Activated CD4-positive, alpha-beta T cell treated with anti-CD3 and anti-CD28 coated beads for 36 hours (primary cell): ENCODE measurements around the gene PHF11. TPM values are rescaled to one million over a fixed set of nuclear protein-coding genes. Genes with fewer than 3 reads are reported as not detected.
"Not testable (repeated sequence)": the region's sequence is repeated elsewhere in the genome, so short reads cannot be mapped to it uniquely, and the experiment has no call there.

Source experiments
- ATAC-seq: fragments of 200-7000 bp; cut with Tn5 transposase; one replicate; pipeline ENCODE4 v1.10.0; 2021; ENCODE audit warnings: mild to moderate bottlenecking, moderate library complexity
- CTCF ChIA-PET: fragments of 350-600 bp; sonication (Branson Sonifier 250); formaldehyde crosslinking; loops from one replicate; lab custom pipeline; 2021; ENCODE audit warnings: antibody characterized with exemption; lab: Charles Lee
- POLR2A ChIA-PET: fragments of 350-600 bp; sonication (Branson Sonifier 250); formaldehyde crosslinking; loops from one replicate; lab custom pipeline; 2021; ENCODE audit warnings: antibody characterized with exemption, inconsistent platforms; lab: Charles Lee
- DNase-seq: peaks from one replicate; pipeline ENCODE4 v3.0.0-alpha.2; 2020
- H3K27ac Mint-ChIP-seq: one replicate; pipeline ENCODE4 v1.8.0; 2021; ENCODE audit warnings: mixed read lengths
- H3K27me3 Mint-ChIP-seq: one replicate; pipeline ENCODE4 v1.8.0; 2021; ENCODE audit warnings: mixed read lengths
- H3K36me3 Mint-ChIP-seq: one replicate; pipeline ENCODE4 v1.8.0; 2021; ENCODE audit warnings: low read depth, mixed read lengths
- H3K4me1 Mint-ChIP-seq: one replicate; pipeline ENCODE4 v1.8.0; 2021; ENCODE audit warnings: mixed read lengths
- H3K4me3 Mint-ChIP-seq: one replicate; pipeline ENCODE4 v1.8.0; 2021; ENCODE audit warnings: mild to moderate bottlenecking, moderate library complexity, mixed read lengths
- H3K9me3 Mint-ChIP-seq: one replicate; pipeline ENCODE4 v1.8.0; 2021; ENCODE audit warnings: low read depth, mixed read lengths
- intact Hi-C, 2 experiments: fragments of 100-400 bp; cut with DNase I in 1 of 2; cut with micrococcal nuclease in 1 of 2; formaldehyde crosslinking; loops; one replicate each; pipeline versions ENCODE4 v1.14.2 to v1.15.1; 2022 to 2024; cut with DNase I, micrococcal nuclease
- total RNA-seq, 2 experiments: library from RNA; stranded (reverse); gene quantifications; one replicate each; pipeline ENCODE4 v1.2.3, GENCODE V29; 2021

The PHF11 gene
- total RNA-seq, 2 experiments from 2014 or later, result 84.0 to 106 TPM

- intact Hi-C loops, result no loop called here
- CTCF ChIA-PET, result interaction anchor here (0.6 kb wide), 1 partner anchor 62 kb away, joined by 3 read pairs; no protein-coding TSS in a partner anchor
- no peak overlapping the region for H3K27ac Mint-ChIP-seq
- no peaks in the 10 kb centered on the region for H3K9me3 Mint-ChIP-seq
- H3K36me3 Mint-ChIP-seq, result peaks cover 35% of the 10 kb centered on the region
- no peak for ATAC-seq
- POLR2A ChIA-PET, result interaction anchor here (0.7 kb wide), 1 partner anchor 553 kb away, joined by 4 read pairs; no protein-coding TSS in a partner anchor
- H3K4me3 Mint-ChIP-seq, result no peak overlapping the region
- DNase-seq, result no peak
- peaks cover 4% of the 10 kb centered on the region for H3K4me1 Mint-ChIP-seq
- H3K27me3 Mint-ChIP-seq, result no peaks in the 10 kb centered on the region
Measured at GRCh38 chr13:49545661-49546060, 49.9 kb downstream of the PHF11 start.

GRCh38 chr13:49546561-49546960, 50.8 kb downstream of the PHF11 start:
- no peaks in the 10 kb centered on the region for H3K27me3 Mint-ChIP-seq
- POLR2A ChIA-PET, result no interaction called here
- ATAC-seq, result no peak
- intact Hi-C loops, result no loop called here
- H3K4me1 Mint-ChIP-seq, result no peaks in the 10 kb centered on the region
- H3K4me3 Mint-ChIP-seq, result no peak overlapping the region
- no peak overlapping the region for H3K27ac Mint-ChIP-seq
- H3K36me3 Mint-ChIP-seq, result peaks cover 29% of the 10 kb centered on the region
- no peak for DNase-seq
- CTCF ChIA-PET, result interaction anchor here (1.2 kb wide), 2 partner anchors 62 to 173 kb away, joined by 3 to 4 read pairs; no protein-coding TSS in a partner anchor
- no peaks in the 10 kb centered on the region for H3K9me3 Mint-ChIP-seq

DNA sequence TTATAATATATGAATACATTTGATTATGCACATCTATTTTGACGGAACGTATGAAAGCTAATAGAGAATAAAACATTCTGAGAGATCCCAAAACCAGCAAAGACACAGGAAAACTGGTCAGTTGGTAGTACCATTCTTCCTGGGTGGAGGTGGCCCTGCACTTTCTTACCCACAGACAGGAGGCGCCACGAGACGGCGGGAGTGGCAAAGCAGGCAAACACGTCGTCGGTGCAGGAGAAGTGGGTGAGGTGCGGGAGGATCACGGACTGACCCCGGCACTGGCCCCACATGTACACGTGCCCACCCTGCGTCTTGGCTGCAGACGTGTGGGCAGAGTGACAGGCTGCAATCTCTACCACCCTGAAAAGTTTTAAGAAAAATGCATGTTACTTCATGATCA, 53.5 kb downstream of the PHF11 start:
- Mint-ChIP-seq H3K27me3 (no peaks in the 10 kb centered on the region), H3K4me3 (no peak overlapping the region), H3K36me3 (peaks cover 26% of the 10 kb centered on the region), H3K27ac (no peak overlapping the region), H3K4me1 (no peaks in the 10 kb centered on the region), H3K9me3 (no peaks in the 10 kb centered on the region)
- intact Hi-C loops, result no loop called here
- DNase-seq (peak; percentile 14), ATAC-seq (no peak)
- ChIA-PET CTCF (interaction anchor here (0.5 kb wide), 1 partner anchor 1577 kb away, joined by 3 read pairs; no protein-coding TSS in a partner anchor), POLR2A (no interaction called here)

- ATAC-seq, result no peak
- Mint-ChIP-seq H3K27me3 (no peaks in the 10 kb centered on the region), H3K9me3 (no peaks in the 10 kb centered on the region), H3K27ac (no peak overlapping the region), H3K36me3 (peaks cover 24% of the 10 kb centered on the region), H3K4me1 (no peaks in the 10 kb centered on the region), H3K4me3 (no peak overlapping the region)
- intact Hi-C loops, result no loop called here
- CTCF ChIA-PET, result interaction anchor here (0.8 kb wide), 1 partner anchor 56 kb away, joined by 6 read pairs; no protein-coding TSS in a partner anchor
- DNase-seq, result no peak
- POLR2A ChIA-PET, result no interaction called here
Measured at GRCh38 chr13:49550942-49551644, 55.3 kb downstream of the PHF11 start.

- DNase-seq, result no peak
- ATAC-seq, result no peak
- Mint-ChIP-seq H3K27ac (no peak overlapping the region), H3K36me3 (peaks cover 31% of the 10 kb centered on the region), H3K4me1 (no peaks in the 10 kb centered on the region), H3K27me3 (no peaks in the 10 kb centered on the region), H3K4me3 (no peak overlapping the region), H3K9me3 (no peaks in the 10 kb centered on the region)
- ChIA-PET POLR2A (no interaction called here), CTCF (no interaction called here)
- intact Hi-C loops, result no loop called here
Measured at GRCh38 chr13:49553888-49554287, 58.1 kb downstream of the PHF11 start.

DNA sequence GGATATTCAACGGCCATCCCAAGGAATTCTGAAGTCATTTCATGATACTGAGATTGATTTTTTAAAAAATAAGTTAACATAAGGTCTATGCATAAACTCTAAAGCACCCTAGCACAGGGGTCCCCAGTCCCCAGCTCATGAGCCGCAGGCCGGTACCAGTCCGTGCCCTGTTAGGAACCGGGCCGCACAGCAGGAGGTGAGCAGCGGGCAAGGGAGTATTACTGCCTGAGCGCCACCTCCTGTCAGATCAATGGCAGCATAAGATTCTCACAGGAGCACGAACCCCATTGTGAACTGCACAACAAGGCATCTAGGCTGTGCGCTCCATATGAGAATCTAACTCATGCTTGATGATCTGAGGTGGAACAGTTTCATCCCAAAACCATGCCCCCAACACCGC, 58.6 kb downstream of the PHF11 start:
- CTCF ChIA-PET, result no interaction called here
- ATAC-seq (no peak), DNase-seq (no peak)
- POLR2A ChIA-PET, result no interaction called here
- intact Hi-C loops, result no loop called here
- no peaks in the 10 kb centered on the region for H3K4me1 Mint-ChIP-seq
- peaks cover 34% of the 10 kb centered on the region for H3K36me3 Mint-ChIP-seq
- H3K27me3 Mint-ChIP-seq, result no peaks in the 10 kb centered on the region
- H3K27ac Mint-ChIP-seq, result no peak overlapping the region
- H3K9me3 Mint-ChIP-seq, result no peaks in the 10 kb centered on the region
- no peak overlapping the region for H3K4me3 Mint-ChIP-seq

DNA sequence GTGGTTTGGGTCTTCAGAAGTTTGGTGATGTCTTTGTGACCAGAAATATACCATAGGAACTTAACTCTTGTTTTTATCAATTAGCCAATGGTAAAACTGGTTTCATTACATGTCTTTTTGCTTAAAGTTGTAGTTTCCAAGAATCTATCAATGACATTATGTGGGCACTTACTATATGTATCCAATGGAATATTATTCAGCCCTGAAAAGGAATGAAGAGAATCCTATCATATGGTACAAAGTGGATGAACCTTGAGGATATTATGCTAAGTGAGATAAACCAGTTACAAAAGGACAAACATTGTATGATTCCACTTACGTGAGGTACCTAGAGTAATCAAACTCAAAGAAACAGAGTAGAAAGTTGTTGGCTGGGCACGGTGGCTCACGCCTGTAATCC, 63.3 kb downstream of the PHF11 start:
- intact Hi-C loops, result no loop called here
- CTCF ChIA-PET, result no interaction called here
- no peaks in the 10 kb centered on the region for H3K9me3 Mint-ChIP-seq
- peaks cover 42% of the 10 kb centered on the region for H3K36me3 Mint-ChIP-seq
- no peak overlapping the region for H3K4me3 Mint-ChIP-seq
- DNase-seq (no peak), ATAC-seq (no peak)
- POLR2A ChIA-PET, result no interaction called here
- no peak overlapping the region for H3K27ac Mint-ChIP-seq
- no peaks in the 10 kb centered on the region for H3K27me3 Mint-ChIP-seq
- H3K4me1 Mint-ChIP-seq, result no peaks in the 10 kb centered on the region

GRCh38 chr13:49560270-49561061, 64.7 kb downstream of the PHF11 start:
- POLR2A ChIA-PET, result no interaction called here
- Mint-ChIP-seq H3K4me1 (no peaks in the 10 kb centered on the region), H3K36me3 (peaks cover 41% of the 10 kb centered on the region), H3K27me3 (no peaks in the 10 kb centered on the region), H3K27ac (no peak overlapping the region), H3K4me3 (no peak overlapping the region), H3K9me3 (no peaks in the 10 kb centered on the region)
- CTCF ChIA-PET, result interaction anchor here (0.6 to 0.7 kb wide), 3 partner anchors 23 to 68 kb away, joined by 3 read pairs; partner anchors contain the start of gene ARL11
- intact Hi-C loops, result no loop called here
- ATAC-seq (no peak), DNase-seq (peak; percentile 23)

DNA sequence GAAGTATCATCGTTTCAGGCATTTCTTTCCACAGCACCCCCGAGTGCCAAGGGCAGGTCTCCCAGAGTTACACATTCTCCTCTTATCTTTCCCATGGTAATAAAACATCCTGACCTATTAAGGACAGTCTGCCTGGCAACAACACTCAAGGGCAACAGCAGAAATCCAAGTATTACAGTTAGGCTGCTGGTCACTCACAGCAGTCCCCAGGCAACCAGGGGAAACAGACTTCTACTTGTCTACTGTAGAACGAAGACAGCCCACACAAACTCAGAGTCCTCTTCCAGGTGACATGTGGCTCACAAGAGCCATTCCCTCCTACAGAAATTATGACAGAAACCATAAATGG, 65.3 kb downstream of the PHF11 start:
- H3K27ac Mint-ChIP-seq, result no peak overlapping the region
- DNase-seq (no peak), ATAC-seq (no peak)
- peaks cover 41% of the 10 kb centered on the region for H3K36me3 Mint-ChIP-seq
- intact Hi-C loops, result no loop called here
- ChIA-PET CTCF (no interaction called here), POLR2A (no interaction called here)
- H3K4me1 Mint-ChIP-seq, result no peaks in the 10 kb centered on the region
- no peaks in the 10 kb centered on the region for H3K27me3 Mint-ChIP-seq
- no peak overlapping the region for H3K4me3 Mint-ChIP-seq
- H3K9me3 Mint-ChIP-seq, result no peaks in the 10 kb centered on the region

DNA sequence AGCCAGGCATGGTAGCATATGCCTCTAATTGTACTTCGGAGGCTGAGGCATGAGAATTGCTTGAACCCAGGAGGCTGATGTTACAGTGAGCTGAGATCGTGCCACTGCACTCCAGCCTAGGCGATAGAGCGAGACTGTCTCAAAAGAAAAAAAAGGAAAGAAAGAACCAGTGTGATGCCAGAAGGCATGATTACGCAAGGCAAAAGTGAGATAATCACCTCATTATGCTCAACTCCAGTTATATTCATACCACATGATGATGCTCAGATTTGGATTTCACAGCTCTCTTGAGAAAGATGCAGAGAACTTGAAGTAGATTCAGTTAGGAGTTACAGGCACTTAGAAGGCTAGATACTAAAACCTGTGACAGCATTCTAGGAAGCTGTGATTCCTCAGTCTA, 67.8 kb downstream of the PHF11 start:
- no peaks in the 10 kb centered on the region for H3K4me1 Mint-ChIP-seq
- H3K27ac Mint-ChIP-seq, result no peak overlapping the region
- H3K27me3 Mint-ChIP-seq, result no peaks in the 10 kb centered on the region
- ATAC-seq (no peak), DNase-seq (no peak)
- no peaks in the 10 kb centered on the region for H3K9me3 Mint-ChIP-seq
- intact Hi-C loops, result no loop called here
- H3K36me3 Mint-ChIP-seq, result peaks cover 34% of the 10 kb centered on the region
- no peak overlapping the region for H3K4me3 Mint-ChIP-seq
- POLR2A ChIA-PET, result interaction anchor here (0.6 kb wide), 1 partner anchor 119 kb away, joined by 3 read pairs; no protein-coding TSS in a partner anchor
- CTCF ChIA-PET, result interaction anchor here (1.2 kb wide), 1 partner anchor 24 kb away, joined by 3 read pairs; no protein-coding TSS in a partner anchor

GRCh38 chr13:49565461-49565860, 69.7 kb downstream of the PHF11 start:
- Mint-ChIP-seq H3K36me3 (peaks cover 18% of the 10 kb centered on the region), H3K4me1 (peaks cover 11% of the 10 kb centered on the region)
- POLR2A ChIA-PET, H3K27ac Mint-ChIP-seq, CTCF ChIA-PET, intact Hi-C loops, H3K27me3 Mint-ChIP-seq, H3K4me3 Mint-ChIP-seq, DNase-seq, H3K9me3 Mint-ChIP-seq, ATAC-seq: not testable (repeated sequence)
